SH-SY5Y (cell line): ENCODE results near the gene TMC2.

ENCODE experiments used
- GATA2 ChIP-seq: IDR thresholded peaks from 2 replicates; pipeline ENCODE4 v1.6.1; 2011; ENCODE audit warnings: mild to moderate bottlenecking, low read depth, low read length
- GATA3 ChIP-seq: IDR thresholded peaks from 2 replicates; pipeline ENCODE4 v1.6.1; 2011; ENCODE audit warnings: low read depth, mild to moderate bottlenecking, low read length, moderate library complexity

The TMC2 gene

DNA sequence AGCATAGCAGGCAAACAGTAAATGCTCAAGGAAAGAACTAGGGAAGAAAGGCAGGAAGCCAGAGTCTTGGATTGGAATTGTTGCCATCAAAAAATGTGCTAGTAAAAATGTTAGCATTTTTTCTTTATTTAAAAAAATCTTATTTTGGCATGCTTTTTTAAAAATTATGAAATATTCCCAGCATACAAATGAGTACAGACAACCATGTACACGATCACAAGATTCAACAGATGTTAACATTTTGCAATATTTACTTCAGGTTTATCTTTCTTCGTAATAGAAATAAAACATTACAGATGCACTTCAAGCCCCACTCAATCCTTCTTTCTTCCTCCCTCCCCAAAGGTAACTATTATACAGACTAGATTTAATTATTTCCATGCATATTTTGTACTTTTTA, 88.7 kb downstream of the TMC2 start:
- TF ChIP-seq GATA2 (no peak), GATA3 (no peak)

DNA sequence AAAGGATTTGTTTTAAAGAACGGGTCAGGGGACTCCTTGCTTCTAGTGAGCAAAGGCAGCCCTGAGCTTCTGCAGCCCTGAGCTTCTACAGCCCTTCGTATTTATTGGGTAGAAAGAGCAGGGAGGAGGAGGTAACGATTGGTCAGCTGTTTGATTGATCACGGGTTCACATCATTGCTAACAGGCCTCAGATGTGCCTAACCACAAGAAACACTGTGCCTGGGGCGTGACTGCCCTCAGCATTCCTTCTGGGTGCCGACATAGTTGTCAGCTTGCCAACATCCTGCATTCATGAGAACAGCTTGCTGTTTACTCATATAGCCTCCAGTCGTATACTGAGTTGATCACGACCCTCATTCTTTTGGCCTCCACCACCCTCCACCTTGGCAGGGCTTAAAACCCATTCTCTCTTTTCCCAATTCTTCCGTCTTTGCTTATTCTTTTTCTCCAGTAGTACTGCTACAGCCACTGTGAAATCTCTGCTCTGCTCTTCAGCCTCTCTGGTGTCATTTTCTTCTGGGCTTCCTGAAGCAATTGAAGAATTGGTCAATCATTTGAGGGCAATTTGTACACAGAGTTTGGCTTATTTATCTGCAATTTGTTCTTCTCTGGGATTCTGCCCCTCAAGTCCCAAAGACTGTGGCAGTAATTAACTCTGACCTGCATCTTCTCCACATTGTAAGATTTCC, 90.6 kb downstream of the TMC2 start:
- TF ChIP-seq GATA2 (no peak), GATA3 (no peak)

DNA sequence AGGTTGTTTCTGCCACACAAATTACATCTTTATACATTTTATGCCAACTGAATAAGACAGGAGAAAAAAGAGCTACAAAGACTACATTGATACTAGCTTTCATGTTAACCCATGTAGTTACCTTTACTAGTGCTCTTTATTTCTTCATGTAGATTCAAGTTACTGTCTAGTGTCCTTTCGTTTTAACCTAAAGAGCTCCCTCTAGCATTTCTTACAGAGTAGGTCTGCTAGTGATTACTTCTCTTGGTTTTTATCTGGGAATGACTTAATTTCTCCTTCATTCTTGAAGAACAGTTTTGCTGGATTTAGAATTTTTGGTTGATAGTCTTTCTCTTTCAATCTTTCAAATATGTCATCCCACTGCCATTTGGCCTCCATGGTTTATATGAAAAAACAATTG, 94.9 kb downstream of the TMC2 start:
- TF ChIP-seq GATA3: no peak
- no peak for TF ChIP-seq GATA2

DNA sequence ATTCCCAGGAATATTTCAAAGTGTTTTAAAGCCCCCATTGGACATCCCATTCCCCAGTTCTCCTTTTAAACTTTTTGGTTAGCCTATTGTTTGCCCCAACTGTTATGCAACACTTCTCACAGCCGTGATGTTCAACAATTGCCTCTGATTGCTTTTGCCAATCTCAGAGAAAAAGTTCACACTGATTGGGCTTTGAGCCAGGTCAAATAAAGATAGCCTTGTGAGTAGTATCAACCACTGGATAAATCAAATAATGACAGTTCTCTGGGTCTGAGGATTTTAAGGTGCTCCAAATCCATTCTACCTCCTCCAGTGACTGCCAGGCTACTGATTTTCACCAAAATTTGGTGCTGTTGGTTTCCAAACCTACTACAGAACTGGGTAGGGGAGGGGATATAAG, 97.0 kb downstream of the TMC2 start:
- TF ChIP-seq GATA3 (no peak), GATA2 (no peak)

DNA sequence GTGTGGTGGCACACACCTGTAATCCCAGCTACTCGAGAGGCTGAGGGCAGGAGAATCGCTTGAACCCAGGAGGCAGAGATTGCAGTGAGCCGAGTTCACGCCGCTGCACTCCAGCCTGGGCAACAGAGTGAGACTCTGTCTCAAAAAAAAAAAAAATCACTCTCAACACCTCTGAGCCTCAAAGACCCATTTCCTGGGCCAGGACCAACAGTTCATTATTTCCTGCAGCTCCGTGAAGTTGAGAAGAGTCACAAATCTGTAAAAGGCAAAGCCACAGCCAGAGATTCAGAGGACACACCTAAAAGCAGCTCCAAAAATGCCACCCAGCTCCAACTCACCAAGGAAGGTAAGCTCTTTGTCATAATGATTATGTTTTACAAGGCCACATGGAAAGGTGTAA, 100.9 kb downstream of the TMC2 start:
- TF ChIP-seq GATA2 (no peak), GATA3 (no peak)

DNA sequence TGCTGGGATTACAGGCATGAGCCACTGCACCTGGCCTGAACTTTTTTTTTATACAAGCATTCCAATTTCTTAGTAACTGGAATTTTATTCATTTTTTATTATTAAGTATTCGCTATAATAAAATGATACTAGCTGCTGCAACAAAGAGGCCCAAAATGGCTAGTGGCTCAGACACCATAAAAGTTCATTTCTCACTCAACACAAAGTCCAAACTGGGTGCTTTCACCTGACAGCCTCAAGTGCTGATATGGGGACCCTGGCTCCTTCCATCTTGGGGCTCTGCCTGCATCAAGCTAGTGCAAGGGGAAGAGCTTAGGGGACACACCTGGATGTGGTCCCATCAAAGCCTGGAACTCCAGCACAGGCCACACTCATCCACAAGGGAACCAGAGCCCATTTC, 103.9 kb downstream of the TMC2 start:
- TF ChIP-seq GATA3 (no peak), GATA2 (no peak)

DNA sequence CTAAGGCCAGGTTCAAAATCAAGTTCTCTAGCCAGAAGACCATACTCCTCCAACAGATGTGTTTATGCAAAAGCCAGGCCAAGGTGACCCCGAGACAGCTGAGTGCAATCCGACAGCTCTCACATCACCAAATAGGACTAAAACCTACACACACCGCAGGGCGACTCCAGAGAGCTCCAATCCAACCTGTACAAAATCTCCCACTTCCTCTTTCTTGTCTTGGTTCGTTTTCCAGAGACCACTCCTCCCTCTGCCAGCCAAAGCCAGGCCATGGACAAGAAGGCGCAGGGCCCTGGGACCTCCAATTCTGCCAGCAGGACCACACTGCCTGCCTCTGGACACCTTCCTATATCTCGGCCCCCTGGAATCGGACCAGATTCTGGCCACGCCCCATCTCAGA, 104.5 kb downstream of the TMC2 start:
- no peak for TF ChIP-seq GATA2
- TF ChIP-seq GATA3: no peak

DNA sequence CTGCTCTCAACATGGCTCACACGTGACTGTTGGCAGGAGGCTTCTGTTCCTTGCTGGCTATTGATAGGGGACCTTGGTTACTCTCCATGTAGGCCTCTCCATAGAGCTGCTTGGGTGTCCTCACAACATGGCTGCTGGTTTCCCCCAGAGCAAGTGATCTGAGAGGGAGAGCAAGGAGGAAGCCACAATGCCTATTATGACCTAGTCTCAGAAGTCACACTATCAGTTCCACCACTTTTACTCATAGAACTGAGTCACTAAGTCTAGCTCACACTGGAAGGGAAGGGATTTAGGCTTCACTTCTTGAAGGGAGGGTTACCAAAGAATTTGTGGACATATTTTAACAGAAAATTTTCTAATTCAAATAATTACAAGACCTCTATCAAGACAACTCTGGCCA, 107.3 kb downstream of the TMC2 start:
- TF ChIP-seq GATA3 (no peak), GATA2 (no peak)

DNA sequence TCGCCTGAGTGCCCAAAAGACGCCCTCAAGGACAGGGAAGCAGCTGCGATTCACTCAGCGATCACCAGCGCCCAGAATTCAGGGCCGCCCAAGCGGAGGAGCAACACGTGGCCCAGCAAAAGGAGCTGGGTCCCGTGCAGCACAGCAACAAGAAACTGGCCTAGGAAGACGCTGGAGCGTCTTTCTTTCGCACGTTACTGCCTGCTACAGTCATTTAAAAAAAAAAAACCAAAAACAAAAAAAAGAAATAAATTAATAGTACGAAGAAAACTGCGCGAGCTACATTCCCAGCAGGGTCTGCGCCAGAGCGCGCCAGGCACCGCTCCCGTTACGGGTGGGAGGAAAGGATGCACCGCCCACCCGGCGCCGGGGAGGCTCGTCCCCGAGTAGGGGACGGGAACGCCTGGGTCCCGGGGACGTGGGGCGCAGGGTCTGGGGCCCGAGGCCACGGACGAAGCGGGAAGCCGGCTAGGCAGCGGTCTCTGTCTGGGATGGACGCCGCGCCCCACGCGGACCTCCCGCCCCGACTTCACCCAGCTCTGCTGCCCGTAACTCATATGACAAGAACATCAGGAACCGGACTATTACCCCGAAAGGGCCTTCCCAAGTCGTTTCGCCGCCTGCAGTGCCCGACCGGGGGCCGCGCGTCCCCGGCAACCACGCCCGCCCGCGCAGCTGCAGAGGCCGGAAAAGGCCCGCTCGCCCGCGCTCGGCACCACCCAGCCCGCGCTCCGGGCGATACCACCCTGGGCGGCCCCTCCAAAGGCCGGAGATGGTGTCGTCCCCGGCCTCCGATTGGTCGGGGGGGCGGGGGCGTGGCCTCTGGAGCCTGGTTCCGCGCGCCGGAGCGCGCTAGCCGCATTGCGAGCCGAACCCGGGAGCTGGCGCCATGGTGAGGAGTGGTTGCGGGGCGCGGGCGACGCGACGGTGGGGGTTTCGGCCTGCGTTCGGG, 115.7 kb downstream of the TMC2 start, which contains the start of gene NOP56:
Gene NOP56, plus strand, starts transcription at position 861 of the 952 bp plus-strand sequence. Its CDS starts 29 bp downstream, at position 890.
- TF ChIP-seq GATA2 (no peak), GATA3 (no peak)

DNA sequence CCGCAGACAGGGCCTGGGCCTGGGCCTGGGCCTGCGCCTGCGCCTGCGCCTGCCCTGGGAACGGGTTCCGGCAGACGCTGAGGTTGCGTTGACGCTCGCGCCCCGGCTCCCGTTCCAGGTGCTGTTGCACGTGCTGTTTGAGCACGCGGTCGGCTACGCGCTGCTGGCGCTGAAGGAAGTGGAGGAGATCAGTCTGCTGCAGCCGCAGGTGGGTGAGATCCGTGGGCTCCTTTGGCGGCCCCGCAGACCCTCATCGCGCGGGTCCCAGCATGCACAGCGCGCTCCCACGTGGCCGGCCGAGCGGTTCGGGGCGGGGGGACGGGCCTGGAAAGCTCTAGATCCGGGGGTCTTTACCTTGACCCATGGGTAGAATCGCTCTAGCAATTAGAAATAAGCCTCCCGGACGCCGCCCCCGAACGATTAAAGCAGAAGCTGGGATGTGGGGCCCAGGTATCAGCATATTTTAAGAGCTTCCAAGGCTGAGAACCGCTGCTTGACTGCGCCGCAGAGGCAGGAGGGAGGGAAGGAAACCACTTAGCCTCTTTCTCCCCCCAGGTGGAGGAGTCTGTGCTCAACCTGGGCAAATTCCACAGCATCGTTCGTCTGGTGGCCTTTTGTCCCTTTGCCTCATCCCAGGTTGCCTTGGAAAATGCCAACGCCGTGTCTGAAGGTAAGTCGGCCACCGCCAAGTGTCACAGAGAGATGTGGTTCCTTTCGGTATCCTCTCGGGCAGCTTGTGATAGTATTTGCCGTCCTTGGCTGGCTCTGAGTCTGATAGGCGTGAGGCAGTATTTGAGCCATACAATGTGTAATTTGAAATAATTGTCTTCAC, 116.6 kb downstream of the TMC2 start:
- TF ChIP-seq GATA2 (no peak), GATA3 (no peak)

DNA sequence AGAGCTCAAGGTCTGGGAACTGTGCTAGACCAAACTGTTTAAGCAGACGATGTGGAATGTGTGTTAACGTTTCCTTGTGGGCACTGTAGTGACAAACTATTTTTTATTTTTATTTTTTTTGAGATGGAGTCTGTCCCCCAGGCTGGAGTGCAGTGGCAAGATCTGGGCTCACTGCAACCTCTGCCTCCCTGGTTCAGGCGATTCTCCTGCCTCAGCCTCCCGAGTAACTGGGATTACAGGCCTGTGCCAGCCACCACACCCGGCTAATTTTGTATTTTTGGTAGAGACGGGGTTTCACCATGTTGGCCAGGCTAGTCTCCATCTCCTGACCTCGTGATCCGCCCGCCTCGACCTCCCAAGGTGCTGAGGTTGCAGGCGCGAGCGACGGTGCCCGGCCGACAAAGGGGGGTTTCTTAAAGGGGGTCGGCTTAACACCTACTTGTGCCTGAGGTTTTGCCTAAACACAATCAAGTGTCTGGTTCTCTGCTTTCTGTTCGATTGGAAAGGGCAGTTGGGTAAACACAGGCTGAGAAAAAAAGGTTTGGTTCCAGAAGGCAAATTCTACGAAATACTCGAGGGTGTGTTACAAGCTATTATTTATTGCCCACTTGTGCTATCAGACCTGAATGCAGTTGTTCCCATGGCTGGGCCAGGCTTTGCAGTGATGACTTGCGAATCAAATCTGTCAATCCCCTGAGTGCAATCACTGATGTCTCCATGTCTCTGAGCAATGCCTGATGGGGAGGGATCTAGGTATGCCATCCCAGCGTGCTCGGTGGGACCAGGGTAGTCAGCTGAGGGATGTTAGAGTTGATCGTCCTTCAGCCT, 117.4 kb downstream of the TMC2 start:
- TF ChIP-seq GATA3: no peak
- TF ChIP-seq GATA2: no peak

DNA sequence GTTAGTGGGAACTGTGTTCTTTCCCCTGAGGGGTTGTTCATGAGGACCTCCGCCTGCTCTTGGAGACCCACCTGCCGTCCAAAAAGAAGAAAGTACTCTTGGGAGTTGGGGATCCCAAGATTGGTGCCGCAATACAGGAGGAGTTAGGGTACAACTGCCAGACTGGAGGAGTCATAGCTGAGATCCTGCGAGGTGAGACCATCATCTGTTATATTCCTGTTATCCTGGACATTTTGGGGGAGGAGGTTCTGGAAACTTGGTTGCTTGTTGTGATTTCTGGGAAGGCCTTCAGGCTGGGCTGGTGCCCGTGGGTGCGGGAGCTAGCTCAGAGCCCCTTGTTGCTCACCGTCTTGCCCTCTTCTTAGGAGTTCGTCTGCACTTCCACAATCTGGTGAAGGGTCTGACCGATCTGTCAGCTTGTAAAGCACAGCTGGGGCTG, 118.0 kb downstream of the TMC2 start:
- no peak for TF ChIP-seq GATA3
- no peak for TF ChIP-seq GATA2

DNA sequence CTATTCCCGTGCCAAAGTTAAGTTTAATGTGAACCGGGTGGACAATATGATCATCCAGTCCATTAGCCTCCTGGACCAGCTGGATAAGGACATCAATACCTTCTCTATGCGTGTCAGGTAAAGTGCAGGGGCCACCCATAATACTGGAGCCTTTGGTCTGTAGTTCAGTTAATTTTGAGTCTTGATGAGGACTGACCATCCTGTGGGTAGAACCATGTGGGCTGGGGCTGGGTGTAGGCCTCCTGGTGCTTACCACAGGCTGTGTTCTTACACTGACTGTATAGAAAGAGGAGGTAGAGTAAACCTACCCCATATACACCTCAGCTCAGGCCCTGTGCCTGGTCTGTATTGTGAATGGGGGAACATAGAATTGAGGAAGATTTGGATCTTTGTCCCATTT, 118.5 kb downstream of the TMC2 start:
- TF ChIP-seq GATA2 (no peak), GATA3 (no peak)
